Activated T-cell treated with anti-CD3 and anti-CD28 coated beads, Interleukin-2, amount 50 U/mL, for 4 hours (primary cell): Measurements from ENCODE around the gene KREMEN2. TPM values are rescaled to one million over a fixed set of nuclear protein-coding genes. Genes with fewer than 3 reads are reported as not detected.

Source experiments
- total RNA-seq, 3 donors: library from RNA; stranded (reverse); gene quantifications; one replicate each; pipeline ENCODE4 v1.2.1, GENCODE V29; 2021

The KREMEN2 gene
- total RNA-seq, 3 donors from 2014 or later, result 0.11 TPM; not detected in 1

Other genes with a start within 250 kb of the KREMEN2 start
- gene PRSS27, start 244.1 kb upstream of the KREMEN2 start, total RNA-seq, result 1 to 10 TPM in 1 of 3 donors, under 1 TPM in 2; 0.76 to 1.2 (median 0.84) TPM
- gene SRRM2, start 211.6 kb upstream of the KREMEN2 start, total RNA-seq, result 100 to 1,000 TPM; 537 to 551 (median 548) TPM
- gene ELOB, start 187.0 kb upstream of the KREMEN2 start, total RNA-seq, result 100 to 1,000 TPM; 223 to 320 (median 298) TPM
- gene PRSS33, start 176.7 kb upstream of the KREMEN2 start, total RNA-seq, result under 1 TPM in 2 of 3 donors, not detected in 1; 0.13 to 0.32 TPM
- not detected for gene PRSS41, start 165.8 kb upstream of the KREMEN2 start, total RNA-seq
- 10 to 100 TPM in 2 of 3 donors, 1 to 10 TPM in 1; 8.9 to 16.1 (median 13.2) TPM for gene PRSS21, start 147.0 kb upstream of the KREMEN2 start, total RNA-seq
- gene ZG16B, start 134.0 kb upstream of the KREMEN2 start, total RNA-seq, result under 1 TPM in 1 of 3 donors, not detected in 2; 0.33 TPM
- gene PRSS22, start 106.1 kb upstream of the KREMEN2 start, total RNA-seq, result under 1 TPM in 1 of 3 donors, not detected in 2; 0.37 TPM
- 10 to 100 TPM; 25.7 to 28.7 (median 28.5) TPM for gene FLYWCH2, start 81.1 kb upstream of the KREMEN2 start, total RNA-seq
- 10 to 100 TPM; 39.8 to 47.9 (median 46.8) TPM for gene FLYWCH1, start 52.3 kb upstream of the KREMEN2 start, total RNA-seq
- gene PAQR4, start 5.1 kb downstream of the KREMEN2 start, total RNA-seq, result 10 to 100 TPM; 17.4 to 24.9 (median 22.6) TPM
- 10 to 100 TPM; 53.1 to 79.1 (median 66.0) TPM for gene PKMYT1, start 16.2 kb downstream of the KREMEN2 start, total RNA-seq
- gene CLDN9, start 48.6 kb downstream of the KREMEN2 start, total RNA-seq, result not detected
- gene CLDN6, start 53.9 kb downstream of the KREMEN2 start, total RNA-seq, result under 1 TPM; 0.18 to 0.30 (median 0.22) TPM
- gene TNFRSF12A, start 56.1 kb downstream of the KREMEN2 start, total RNA-seq, result 1 to 10 TPM; 4.2 to 6.9 (median 5.1) TPM
- 10 to 100 TPM; 32.7 to 36.9 (median 33.9) TPM for gene HCFC1R1, start 59.7 kb downstream of the KREMEN2 start, total RNA-seq
- gene THOC6, start 59.8 kb downstream of the KREMEN2 start, total RNA-seq, result 10 to 100 TPM; 70.4 to 86.3 (median 71.7) TPM
- under 1 TPM in 1 of 3 donors, not detected in 2; 0.05 TPM for gene BICDL2, start 72.7 kb downstream of the KREMEN2 start, total RNA-seq
- under 1 TPM; 0.46 to 0.84 (median 0.66) TPM for gene MMP25, start 82.3 kb downstream of the KREMEN2 start, total RNA-seq
- gene IL32, start 101.4 kb downstream of the KREMEN2 start, total RNA-seq, result 100 to 1,000 TPM; 585 to 715 (median 696) TPM
- under 1 TPM in 2 of 3 donors, not detected in 1; 0.11 TPM for gene ZSCAN10, start 135.0 kb downstream of the KREMEN2 start, total RNA-seq
- under 1 TPM in 2 of 3 donors, not detected in 1; 0.18 to 0.57 TPM for gene ZNF205, start 148.3 kb downstream of the KREMEN2 start, total RNA-seq
- gene ZNF213, start 170.8 kb downstream of the KREMEN2 start, total RNA-seq, result 10 to 100 TPM in 1 of 3 donors, 1 to 10 TPM in 2; 9.8 to 12.0 (median 9.9) TPM
- gene OR1F1, start 223.9 kb downstream of the KREMEN2 start, total RNA-seq, result not detected